Mesendoderm (in vitro differentiated cells): Measurements from ENCODE around the gene IKZF4.

Source experiments
- DNase-seq: peaks from one replicate; pipeline ENCODE4 v3.0.0; 2013
- H2AK5ac ChIP-seq: 2 replicates; pipeline ENCODE4 v1.6.1; 2013; ENCODE audit warnings: low read length, inconsistent platforms
- H2BK120ac ChIP-seq: 2 replicates; pipeline ENCODE4 v1.6.1; 2013; ENCODE audit warnings: low read depth, mild to moderate bottlenecking, low read length, moderate library complexity, mixed read lengths
- H2BK15ac ChIP-seq: replicated peaks from 2 replicates; pipeline ENCODE4 v1.6.1; 2013; ENCODE audit warnings: low read depth, mild to moderate bottlenecking, moderate library complexity
- H2BK5ac ChIP-seq: 2 replicates; pipeline ENCODE4 v1.6.1; 2013; ENCODE audit warnings: low read length, inconsistent platforms
- H3K18ac ChIP-seq: 2 replicates; pipeline ENCODE4 v1.6.1; 2013; ENCODE audit warnings: mild to moderate bottlenecking, low read length, mixed read lengths
- H3K23ac ChIP-seq: one replicate; pipeline ENCODE4 v1.6.1; 2013; ENCODE audit warnings: low read length
- H3K27ac ChIP-seq: 2 replicates; pipeline ENCODE4 v1.5.1; 2013; ENCODE audit warnings: low read depth, mild to moderate bottlenecking, inconsistent platforms, low read length, moderate library complexity
- H3K27me3 ChIP-seq: 2 replicates; pipeline ENCODE4 v1.6.1; 2013; ENCODE audit warnings: low read length, control low read depth, mild to moderate bottlenecking, inconsistent platforms; ENCODE audit not compliant: insufficient read depth, poor library complexity
- H3K36me3 ChIP-seq: 2 replicates; pipeline ENCODE4 v1.6.1; 2013; ENCODE audit warnings: low read length, inconsistent platforms; ENCODE audit not compliant: control insufficient read depth, insufficient read depth
- H3K4ac ChIP-seq: one replicate; pipeline ENCODE4 v1.6.1; 2013; ENCODE audit warnings: low read depth, mild to moderate bottlenecking, low read length, moderate library complexity
- H3K4me1 ChIP-seq: 2 replicates; pipeline ENCODE4 v1.6.1; 2013; ENCODE audit warnings: low read depth, low read length, inconsistent platforms; ENCODE audit not compliant: control insufficient read depth
- H3K4me2 ChIP-seq: 2 replicates; pipeline ENCODE4 v1.6.1; 2013; ENCODE audit warnings: low read length
- H3K4me3 ChIP-seq: 2 replicates; pipeline ENCODE4 v1.5.1; 2013; ENCODE audit warnings: mild to moderate bottlenecking, low read length
- H3K56ac ChIP-seq: one replicate; pipeline ENCODE4 v1.6.1; 2013; ENCODE audit warnings: low read length
- H3K79me1 ChIP-seq: 2 replicates; pipeline ENCODE4 v1.6.1; 2013; ENCODE audit warnings: low read length, inconsistent platforms
- H3K79me2 ChIP-seq: 2 replicates; pipeline ENCODE4 v1.6.1; 2013; ENCODE audit warnings: mild to moderate bottlenecking, low read length; ENCODE audit not compliant: control insufficient read depth, insufficient read depth
- H3K9ac ChIP-seq: 2 replicates; pipeline ENCODE4 v1.6.1; 2013; ENCODE audit warnings: low read length, inconsistent platforms
- H4K5ac ChIP-seq: one replicate; pipeline ENCODE4 v1.6.1; 2013; ENCODE audit warnings: low read length
- H4K8ac ChIP-seq: one replicate; pipeline ENCODE4 v1.6.1; 2013; ENCODE audit warnings: low read depth, mild to moderate bottlenecking, control low read depth, low read length, moderate library complexity
- WGBS: extraction: QIAGEN DNeasy Blood & Tissue Kit; methylation state at CpG from one replicate; pipeline ENCODE4 v1.1.7; 2013; ENCODE audit warnings: low lambda C conversion rate, missing lambda C conversion rate; ENCODE audit not compliant: insufficient coverage; ENCODE audit errors: extremely low coverage; 5-methylcytosine and 5-hydroxymethylcytosine counted together

IKZF4 gene

GRCh38 chr12:56034586-56035332 lies 13.9 kb downstream of the IKZF4 start:
- Histone ChIP-seq H2AK5ac (no peak overlapping the region), H3K79me2 (no peaks in the 10 kb centered on the region), H3K4me3 (no peak overlapping the region), H2BK15ac (no peak overlapping the region), H3K56ac (no peak overlapping the region), H4K5ac (no peak overlapping the region), H3K9ac (no peak overlapping the region), H3K27ac (no peak overlapping the region), H3K4me2 (no peak overlapping the region), H3K23ac (no peak overlapping the region), H2BK120ac (no peak overlapping the region), H3K79me1 (no peaks in the 10 kb centered on the region), H4K8ac (no peak overlapping the region), H3K36me3 (peaks cover 4% of the 10 kb centered on the region), H3K4ac (no peak overlapping the region), H2BK5ac (no peak overlapping the region), H3K4me1 (no peaks in the 10 kb centered on the region), H3K27me3 (no peaks in the 10 kb centered on the region), H3K18ac (no peak overlapping the region)
- WGBS: no CpG with 5 or more reads among the region's 21 CpGs
- no peak for DNase-seq

- H3K79me2 ChIP-seq: peaks cover 2% of the 10 kb centered on the region
- H4K8ac ChIP-seq: no peak overlapping the region
- no peak overlapping the region for H3K4me3 ChIP-seq
- H2BK15ac ChIP-seq: no peak overlapping the region
- H3K4me1 ChIP-seq: peaks cover 2% of the 10 kb centered on the region
- WGBS: no CpG with 5 or more reads among the region's 2 CpGs
- H3K9ac ChIP-seq: no peak overlapping the region
- H3K27me3 ChIP-seq: no peaks in the 10 kb centered on the region
- H3K23ac ChIP-seq: no peak overlapping the region
- no peak overlapping the region for H2AK5ac ChIP-seq
- H3K56ac ChIP-seq: no peak overlapping the region
- no peak overlapping the region for H3K18ac ChIP-seq
- no peak overlapping the region for H2BK120ac ChIP-seq
- DNase-seq: no peak
- no peak overlapping the region for H4K5ac ChIP-seq
- no peak overlapping the region for H3K4ac ChIP-seq
- H3K27ac ChIP-seq: no peak overlapping the region
- H3K36me3 ChIP-seq: peaks cover 4% of the 10 kb centered on the region
- H3K4me2 ChIP-seq: no peak overlapping the region
- H2BK5ac ChIP-seq: no peak overlapping the region
- no peaks in the 10 kb centered on the region for H3K79me1 ChIP-seq
Observed at GRCh38 chr12:56037161-56037560, 16.3 kb downstream of the IKZF4 start.

- Histone ChIP-seq H2BK5ac (no peak overlapping the region), H3K4me3 (no peak overlapping the region), H2AK5ac (no peak overlapping the region), H3K23ac (no peak overlapping the region), H3K4me1 (peaks cover 2% of the 10 kb centered on the region), H4K5ac (no peak overlapping the region), H3K4me2 (no peak overlapping the region), H3K56ac (no peak overlapping the region), H3K4ac (no peak overlapping the region), H3K27ac (no peak overlapping the region), H3K79me1 (peaks cover 1% of the 10 kb centered on the region), H3K9ac (no peak overlapping the region), H2BK120ac (no peak overlapping the region), H2BK15ac (no peak overlapping the region), H3K36me3 (peaks cover 2% of the 10 kb centered on the region), H3K79me2 (peaks cover 12% of the 10 kb centered on the region), H4K8ac (no peak overlapping the region), H3K27me3 (no peaks in the 10 kb centered on the region), H3K18ac (no peak overlapping the region)
- 100% methylated on average over 1 of the region's 2 CpGs for WGBS
- DNase-seq: no peak
Observed at GRCh38 chr12:56038022-56038655, 17.3 kb downstream of the IKZF4 start.

- Histone ChIP-seq H2BK120ac (no peak overlapping the region), H3K4me3 (no peak overlapping the region), H3K56ac (peak overlapping the region; percentile 25), H3K36me3 (peaks cover 4% of the 10 kb centered on the region), H2BK5ac (no peak overlapping the region), H3K18ac (no peak overlapping the region), H4K5ac (no peak overlapping the region), H3K4me2 (no peak overlapping the region), H2AK5ac (no peak overlapping the region), H3K79me2 (peaks cover 16% of the 10 kb centered on the region), H3K4me1 (peaks cover 2% of the 10 kb centered on the region), H3K79me1 (peaks cover 1% of the 10 kb centered on the region), H3K23ac (no peak overlapping the region), H2BK15ac (no peak overlapping the region), H3K4ac (no peak overlapping the region), H3K27ac (no peak overlapping the region), H3K9ac (no peak overlapping the region), H3K27me3 (no peaks in the 10 kb centered on the region), H4K8ac (no peak overlapping the region)
- WGBS: no CpG with 5 or more reads among the region's 1 CpG
- no peak for DNase-seq
Observed at GRCh38 chr12:56040151-56040550, 19.3 kb downstream of the IKZF4 start.

- Histone ChIP-seq H3K27ac (peak overlapping the region; percentile 73), H2BK15ac (no peak overlapping the region), H4K5ac (peak overlapping the region; percentile 77), H2AK5ac (no peak overlapping the region), H4K8ac (no peak overlapping the region), H3K56ac (peak overlapping the region; percentile 86), H2BK120ac (no peak overlapping the region), H3K23ac (no peak overlapping the region), H3K18ac (peak overlapping the region; percentile 85), H3K79me2 (peaks cover 16% of the 10 kb centered on the region), H2BK5ac (peak overlapping the region; percentile 67), H3K79me1 (peaks cover 1% of the 10 kb centered on the region), H3K4ac (peak overlapping the region; percentile 39), H3K4me2 (peak overlapping the region; percentile 33), H3K27me3 (no peaks in the 10 kb centered on the region), H3K36me3 (peaks cover 4% of the 10 kb centered on the region), H3K4me3 (no peak overlapping the region), H3K9ac (peak overlapping the region; percentile 78), H3K4me1 (peaks cover 2% of the 10 kb centered on the region)
- no CpG with 5 or more reads among the region's 14 CpGs for WGBS
- DNase-seq: no peak
Observed at GRCh38 chr12:56040963-56041551, 20.2 kb downstream of the IKZF4 start.
